Islet of Langerhans (tissue), 1 donor: ENCODE measurements around the gene ZNF785.
"Not testable (repeated sequence)": the region's sequence is repeated elsewhere in the genome, so short reads cannot be mapped to it uniquely, and the experiment has no call there.

Experiments
- FAIRE-seq: peaks from one replicate; lab custom pipeline; 2011; peaks lifted over from hg19 to GRCh38; lab: Jason Lieb, UNC

ZNF785 gene

GRCh38 chr16:30602616-30603277 is 17.2 kb upstream of the ZNF785 start:
- FAIRE-seq, result no peak

GRCh38 chr16:30601966-30602365 is 16.5 kb upstream of the ZNF785 start:
- FAIRE-seq, result no peak

DNA sequence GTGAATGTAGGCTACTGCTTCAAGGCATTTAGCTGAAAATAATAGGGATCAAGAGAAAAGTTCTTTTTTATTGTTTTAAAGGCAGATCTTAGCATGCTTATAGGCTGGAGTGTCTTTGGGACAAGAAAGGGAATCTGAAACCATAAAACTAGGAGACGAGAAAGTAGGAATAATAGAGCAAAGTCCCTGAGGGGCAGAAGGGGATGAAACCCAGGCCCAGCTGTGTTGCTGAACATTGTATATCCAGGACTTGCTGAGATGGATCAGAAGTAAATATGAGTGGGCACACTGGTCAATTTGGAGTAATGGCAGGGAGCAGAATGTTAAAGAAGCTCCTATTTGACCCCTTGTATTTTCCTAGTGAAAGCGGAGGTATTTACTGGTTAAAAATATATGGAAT is 15.4 kb upstream of the ZNF785 start:
- no peak for FAIRE-seq

DNA sequence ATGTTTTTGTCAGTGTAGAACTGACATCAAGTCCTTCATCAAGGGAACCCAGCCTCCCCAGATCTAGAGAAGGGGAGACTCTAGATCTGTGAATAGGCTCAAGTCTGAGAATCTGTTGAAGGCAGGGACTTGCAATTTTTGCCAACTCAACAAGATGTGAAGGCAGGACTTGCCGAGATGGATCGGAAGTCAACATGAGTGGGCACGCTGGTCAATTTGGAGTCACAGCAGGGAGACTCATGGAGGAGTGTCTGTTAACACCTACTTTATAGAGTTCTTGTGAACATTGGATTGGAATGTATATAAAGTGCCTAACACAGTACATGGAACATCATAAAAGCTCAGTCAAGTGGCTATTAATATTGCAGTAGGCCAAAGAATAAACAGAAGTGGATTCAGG is 14.7 kb upstream of the ZNF785 start:
- no peak for FAIRE-seq

- FAIRE-seq, result no peak
Measured at GRCh38 chr16:30592871-30593270, 7.4 kb upstream of the ZNF785 start.

DNA sequence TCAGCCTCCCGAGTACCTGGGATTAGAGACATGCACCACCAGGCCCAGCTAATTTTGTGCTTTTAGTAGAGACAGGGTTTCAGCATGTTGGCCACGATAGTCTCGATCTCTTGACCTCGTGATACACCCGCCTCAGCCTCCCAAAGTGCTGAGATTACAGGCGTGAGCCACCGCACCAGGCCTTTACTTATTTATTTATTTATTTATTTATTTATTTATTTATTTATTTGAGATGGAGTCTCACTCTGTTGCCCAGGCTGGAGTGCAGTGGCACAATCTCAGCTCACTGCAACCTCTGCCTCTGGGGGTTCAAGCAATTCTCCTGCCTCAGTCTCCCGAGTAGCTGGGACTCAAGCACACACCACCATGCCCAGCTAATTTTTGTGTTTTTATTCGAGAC is 5.4 kb upstream of the ZNF785 start:
- not testable (repeated sequence) for FAIRE-seq

- FAIRE-seq, result not testable (repeated sequence)
Measured at GRCh38 chr16:30589582-30589981, 4.1 kb upstream of the ZNF785 start.

DNA sequence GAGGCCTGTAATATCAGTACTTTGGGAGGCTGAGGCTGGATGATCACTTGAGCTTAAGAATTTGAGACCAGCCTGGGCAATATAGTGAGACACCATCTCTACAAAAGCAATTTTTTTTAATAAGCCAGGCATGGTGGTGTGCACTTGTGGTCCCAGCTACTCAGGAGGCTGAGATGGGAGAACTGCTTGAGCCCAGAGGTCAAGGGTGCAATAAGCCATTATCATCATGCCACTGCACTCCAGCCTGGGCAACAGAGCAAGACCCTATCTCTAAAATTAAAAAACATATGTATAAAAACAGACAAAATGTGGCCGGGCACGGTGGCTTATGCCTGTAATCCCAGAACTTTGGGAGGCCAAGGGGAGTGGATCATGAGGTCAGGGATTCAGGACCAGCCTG is 3.2 kb upstream of the ZNF785 start:
- FAIRE-seq, result no peak

GRCh38 chr16:30585022-30585399 is 486 bp downstream of the ZNF785 start:
- no peak for FAIRE-seq

DNA sequence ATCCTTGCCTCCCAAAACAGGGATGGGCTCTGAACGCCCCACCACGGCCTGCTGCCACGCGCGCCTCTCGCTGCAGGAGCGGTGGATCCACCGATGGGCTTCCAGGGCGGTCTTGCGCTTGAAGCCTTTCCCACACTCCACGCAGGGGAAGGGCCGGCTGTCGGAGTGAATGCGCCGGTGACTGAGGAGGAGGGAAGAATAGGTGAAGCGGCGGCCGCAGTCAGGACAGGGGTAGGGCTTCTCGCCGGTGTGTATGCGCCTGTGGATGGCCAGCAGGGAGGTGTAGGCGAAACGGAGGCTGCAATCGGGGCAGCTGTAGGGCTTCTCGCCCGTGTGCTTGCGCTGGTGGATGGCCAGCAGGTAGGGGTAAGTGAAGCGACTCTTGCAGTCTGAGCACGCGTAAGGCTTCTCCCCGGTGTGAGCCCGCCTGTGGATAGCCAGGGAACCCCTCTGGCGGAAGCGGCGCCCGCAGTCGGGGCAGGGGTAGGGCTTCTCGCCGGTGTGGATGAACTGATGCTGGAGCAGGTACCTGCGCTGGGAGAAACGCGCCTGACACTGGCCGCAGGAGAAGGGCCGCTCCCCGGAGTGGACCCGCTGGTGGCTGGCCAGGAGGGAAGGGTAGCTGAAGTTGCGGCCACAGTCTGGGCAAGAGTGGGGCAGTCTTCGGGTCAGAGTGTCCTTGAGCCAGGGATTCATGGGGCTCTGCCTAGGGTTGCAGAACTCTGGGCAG is 2.7 kb downstream of the ZNF785 start:
- no peak for FAIRE-seq

DNA sequence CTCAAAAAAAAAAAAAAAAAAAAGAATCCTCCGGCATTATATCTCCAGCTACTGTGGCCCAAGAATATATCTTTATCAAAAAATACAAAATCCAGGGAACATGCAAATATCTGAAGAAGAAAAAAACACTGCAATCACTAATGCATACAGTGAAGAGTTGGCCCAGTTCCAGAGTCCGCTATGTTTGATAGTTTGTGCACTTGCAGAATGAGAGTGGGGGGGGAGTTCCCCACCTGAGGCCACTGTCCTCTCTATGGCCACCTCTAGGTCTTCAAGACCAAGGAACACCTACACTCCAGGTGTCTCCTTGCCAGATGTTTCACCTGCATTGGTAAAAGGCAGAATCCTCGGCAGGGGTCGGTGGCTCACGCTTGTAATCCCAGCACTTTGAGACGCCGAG is 4.0 kb downstream of the ZNF785 start:
- no peak for FAIRE-seq

DNA sequence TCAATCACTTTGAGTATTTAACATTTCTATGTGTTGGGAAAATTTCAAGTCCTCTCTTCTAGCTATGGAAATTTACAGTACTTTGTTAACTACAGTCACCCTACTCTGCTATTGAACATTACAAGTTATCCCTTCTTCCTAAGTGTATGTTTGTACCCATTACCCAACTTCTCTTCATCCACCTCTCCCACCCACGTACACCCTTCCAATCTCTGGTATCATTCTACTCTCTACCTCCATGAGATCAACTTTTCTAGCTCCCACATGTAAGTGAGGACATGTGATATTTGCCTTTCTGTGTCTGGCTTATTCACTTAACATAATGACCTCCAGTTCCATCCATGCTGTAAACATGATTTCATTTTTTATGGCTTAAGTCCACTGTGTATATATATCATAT is 10.8 kb downstream of the ZNF785 start:
- no peak for FAIRE-seq

DNA sequence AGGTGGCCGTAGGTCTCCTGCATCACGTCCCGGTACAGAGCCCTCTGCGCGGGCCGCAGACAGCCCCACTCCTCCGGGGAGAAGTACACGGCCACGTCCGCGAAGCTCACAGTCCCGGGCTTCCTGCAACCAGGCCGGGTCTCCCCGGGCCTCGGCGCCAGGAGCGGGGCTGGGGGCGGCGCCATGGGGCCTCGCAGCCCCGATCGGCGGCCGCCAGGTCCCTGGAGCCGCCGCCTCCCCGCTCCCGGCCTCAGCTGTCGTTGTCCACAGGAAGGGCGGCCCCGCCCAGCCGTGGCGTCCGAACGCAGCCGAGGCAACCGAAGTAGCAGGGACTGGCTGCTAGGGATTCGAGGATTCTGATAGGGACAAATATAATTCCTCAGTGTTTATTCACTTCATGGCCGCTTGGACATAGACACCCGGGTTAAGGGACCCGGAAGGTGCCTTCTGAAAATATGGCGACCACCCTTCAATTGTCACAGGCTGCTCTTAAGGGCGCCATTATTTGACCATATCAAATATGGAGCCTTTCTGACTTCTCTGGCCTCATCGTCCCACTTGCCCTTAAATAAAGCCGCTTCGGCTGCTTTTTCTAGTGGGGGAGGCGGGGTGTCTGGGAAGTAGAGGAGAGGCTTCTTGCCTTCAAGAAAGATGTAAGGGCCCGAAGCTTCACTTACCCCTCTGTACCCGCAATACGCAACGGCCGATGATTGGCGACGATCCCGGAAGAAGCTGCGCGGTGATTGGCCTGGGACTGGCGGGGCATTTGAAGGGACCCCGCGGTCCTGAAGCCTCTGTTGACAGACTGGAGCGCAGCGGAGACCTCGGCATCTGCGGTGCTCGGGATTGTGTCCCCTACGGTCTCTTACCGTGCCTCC is 13.8 kb downstream of the ZNF785 start, which contains the start of gene ZNF688:
ZNF688 (minus strand) TSS at position 270 of the 878 bp plus-strand sequence; CDS start at position 185, 85 bp downstream.
- peak; percentile 78 for FAIRE-seq

- no peak for FAIRE-seq
Measured at GRCh38 chr16:30570636-30571444, 14.7 kb downstream of the ZNF785 start.

DNA sequence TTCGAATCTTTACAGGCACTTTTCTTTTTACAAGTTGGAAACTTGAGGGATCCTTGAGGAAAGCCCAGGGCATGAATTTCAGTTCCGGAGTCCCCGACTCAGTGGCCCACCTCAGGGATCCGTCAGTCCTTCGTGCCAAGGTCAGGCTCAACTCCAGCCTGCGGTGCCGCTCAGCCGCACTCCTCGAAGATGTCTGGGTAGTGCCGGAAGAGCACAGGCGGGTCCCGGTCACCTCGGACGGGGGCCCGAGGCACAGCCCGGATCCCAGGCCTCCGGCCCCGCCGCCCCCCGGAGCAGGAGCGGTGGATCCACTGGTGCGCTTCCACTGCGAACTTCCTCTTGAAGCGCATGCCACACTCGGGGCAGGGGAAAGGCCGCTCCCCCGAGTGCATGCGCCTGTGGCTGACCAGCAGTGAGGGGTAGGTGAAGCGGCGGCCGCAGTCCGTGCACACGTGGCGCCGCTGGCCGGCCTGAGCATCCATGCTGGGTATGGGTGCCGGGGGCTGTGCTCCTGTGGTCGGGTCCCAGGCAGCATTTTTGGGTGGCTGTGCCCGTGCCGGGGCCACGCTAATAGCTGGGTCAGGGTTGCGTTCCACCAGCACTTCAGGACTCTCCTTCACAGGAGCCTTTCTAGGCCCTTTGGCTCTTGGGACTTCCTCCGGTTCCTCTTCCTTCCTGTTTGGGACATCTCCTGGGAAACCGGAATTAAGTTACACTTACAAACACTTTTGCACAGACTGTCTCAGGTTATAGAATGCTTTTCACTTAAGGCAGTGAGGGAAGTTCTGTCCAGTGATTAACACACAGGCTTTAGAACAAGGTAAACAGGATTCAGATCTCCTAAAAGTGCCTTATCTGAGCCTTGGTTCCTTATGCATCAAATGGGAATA is 15.5 kb downstream of the ZNF785 start:
- no peak for FAIRE-seq

DNA sequence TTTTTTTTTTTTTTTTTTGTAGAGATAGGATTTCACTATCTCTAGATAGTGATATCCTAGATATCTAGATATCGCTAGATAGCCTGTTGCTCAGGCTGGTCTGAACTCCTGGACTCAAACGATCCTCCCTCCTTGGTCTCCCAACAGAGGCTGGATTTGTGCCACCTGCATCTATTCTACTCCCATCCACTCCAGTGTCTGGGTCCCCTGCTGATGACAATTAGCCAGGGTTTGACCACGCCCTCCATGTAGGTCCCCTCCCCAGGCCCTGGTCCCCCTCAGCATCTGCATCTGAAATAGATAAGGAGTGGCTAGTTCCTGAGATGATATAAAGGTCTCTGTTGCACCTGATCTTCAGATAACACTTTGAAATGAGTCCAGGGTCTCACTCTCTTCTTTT is 16.2 kb downstream of the ZNF785 start:
- no peak for FAIRE-seq

DNA sequence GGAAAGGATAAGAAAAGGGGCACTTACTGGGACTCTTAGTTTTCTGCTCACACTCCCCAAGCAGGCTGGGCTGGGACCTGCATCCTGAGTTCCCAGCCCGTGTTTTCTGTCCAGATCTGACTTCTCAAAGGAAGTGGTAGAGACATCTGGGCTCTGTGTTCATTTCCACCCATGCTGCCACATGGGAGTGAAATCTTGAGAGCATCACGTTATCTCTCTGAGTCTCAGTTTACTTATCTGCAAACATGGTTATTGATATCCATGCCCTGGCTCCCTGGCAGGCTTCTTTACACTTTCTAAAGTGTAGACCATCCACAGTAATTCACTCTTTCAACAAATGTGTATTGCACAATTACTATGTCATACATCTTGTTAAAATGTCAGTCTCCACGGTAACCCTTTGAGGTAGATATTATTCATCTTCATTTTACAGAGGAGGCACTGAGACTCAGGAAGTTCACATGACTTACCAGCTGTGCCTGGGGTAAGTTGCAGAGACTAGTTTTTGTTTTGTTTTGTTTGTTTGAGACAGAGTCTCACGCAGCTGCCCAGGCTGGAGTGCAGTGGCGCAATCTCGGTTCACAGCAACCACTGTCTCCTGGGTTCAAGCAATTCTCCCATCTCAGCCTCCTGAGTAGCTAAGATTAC is 17.4 kb downstream of the ZNF785 start:
- FAIRE-seq, result no peak

GRCh38 chr16:30567160-30567990 is 18.1 kb downstream of the ZNF785 start:
- no peak for FAIRE-seq

GRCh38 chr16:30566531-30566930 is 19.0 kb downstream of the ZNF785 start:
- FAIRE-seq, result no peak

DNA sequence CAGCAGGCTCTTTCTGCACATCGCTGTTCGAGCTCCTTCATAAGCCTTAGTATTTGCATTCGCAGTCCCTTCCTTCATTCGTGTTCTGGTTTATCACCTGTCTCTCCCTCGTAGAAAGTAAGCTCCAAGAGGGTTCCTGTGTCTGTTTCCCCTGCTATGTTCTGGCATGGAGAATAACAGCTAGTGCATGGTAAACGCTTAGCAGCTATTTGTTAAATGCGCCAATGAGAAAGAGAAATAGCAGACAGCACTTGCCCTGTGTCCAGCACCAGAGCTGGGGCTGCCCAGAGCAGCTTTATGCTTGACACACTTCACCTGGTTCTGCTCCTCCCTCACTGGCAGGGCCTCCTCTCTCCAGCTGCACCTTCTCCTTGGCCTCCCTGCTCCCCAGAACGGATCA is 19.5 kb downstream of the ZNF785 start:
- FAIRE-seq, result no peak
